Astrocyte (in vitro differentiated cells and primary cell): ENCODE data around the gene ALDOB.

ENCODE experiments used
- EZH2 ChIP-seq: IDR thresholded peaks from 2 replicates; pipeline ENCODE4 v1.6.1; 2012; ENCODE audit warnings: mild to moderate bottlenecking, low read length, inconsistent platforms; ENCODE audit not compliant: insufficient read depth
- TF ChIP-seq, protein P1 (sequence below): IDR thresholded peaks from 2 replicates; pipeline ENCODE4 v1.5.1; 2011; ENCODE audit warnings: low read depth, mild to moderate bottlenecking, inconsistent platforms, low read length, moderate library complexity; ENCODE audit not compliant: insufficient read depth

DNA sequence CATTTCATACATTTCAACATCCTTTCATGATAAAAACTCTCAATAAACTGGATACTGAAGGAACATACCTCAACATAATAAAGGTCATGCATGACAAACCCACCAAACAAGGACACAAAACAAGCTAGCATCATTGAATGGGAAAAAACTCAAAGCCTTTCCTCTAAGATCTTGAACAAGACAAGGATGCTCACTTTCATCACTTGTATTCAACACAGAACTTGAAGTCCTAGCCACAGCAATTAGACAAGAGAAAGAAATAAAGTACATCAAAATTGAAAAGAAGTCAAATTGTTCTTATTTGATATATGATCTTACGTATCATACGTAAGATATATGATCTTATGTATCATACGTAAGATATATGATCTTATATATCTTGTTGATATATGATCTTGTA is 42.4 kb downstream of the ALDOB start:
- TF ChIP-seq, protein P1, sequence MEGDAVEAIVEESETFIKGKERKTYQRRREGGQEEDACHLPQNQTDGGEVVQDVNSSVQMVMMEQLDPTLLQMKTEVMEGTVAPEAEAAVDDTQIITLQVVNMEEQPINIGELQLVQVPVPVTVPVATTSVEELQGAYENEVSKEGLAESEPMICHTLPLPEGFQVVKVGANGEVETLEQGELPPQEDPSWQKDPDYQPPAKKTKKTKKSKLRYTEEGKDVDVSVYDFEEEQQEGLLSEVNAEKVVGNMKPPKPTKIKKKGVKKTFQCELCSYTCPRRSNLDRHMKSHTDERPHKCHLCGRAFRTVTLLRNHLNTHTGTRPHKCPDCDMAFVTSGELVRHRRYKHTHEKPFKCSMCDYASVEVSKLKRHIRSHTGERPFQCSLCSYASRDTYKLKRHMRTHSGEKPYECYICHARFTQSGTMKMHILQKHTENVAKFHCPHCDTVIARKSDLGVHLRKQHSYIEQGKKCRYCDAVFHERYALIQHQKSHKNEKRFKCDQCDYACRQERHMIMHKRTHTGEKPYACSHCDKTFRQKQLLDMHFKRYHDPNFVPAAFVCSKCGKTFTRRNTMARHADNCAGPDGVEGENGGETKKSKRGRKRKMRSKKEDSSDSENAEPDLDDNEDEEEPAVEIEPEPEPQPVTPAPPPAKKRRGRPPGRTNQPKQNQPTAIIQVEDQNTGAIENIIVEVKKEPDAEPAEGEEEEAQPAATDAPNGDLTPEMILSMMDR, result no peak
- no peak for TF ChIP-seq EZH2
